GM12878 (cell line): ENCODE results near the gene CAPN7. TPM values are rescaled to one million over a fixed set of nuclear protein-coding genes. Genes with fewer than 3 reads are reported as not detected.

Experiments used
- MXI1 ChIP-seq: fragments of 150-350 bp; IDR thresholded peaks from 2 replicates; pipeline ENCODE4 v1.6.1; 2011; ENCODE audit warnings: low read depth, mild to moderate bottlenecking, inconsistent platforms, low read length, improper control_type of control experiment
- NFIC ChIP-seq: IDR thresholded peaks from 2 replicates; pipeline ENCODE4 v1.6.1; 2012; ENCODE audit warnings: low read depth, mild to moderate bottlenecking, inconsistent platforms, low read length, moderate library complexity
- PAX5 ChIP-seq: IDR thresholded peaks from 2 replicates; pipeline ENCODE4 v1.6.1; 2011; ENCODE audit warnings: low read depth, low read length, borderline replicate concordance
- RCOR1 ChIP-seq: conservative IDR thresholded peaks from 2 replicates; pipeline ENCODE4 v1.6.1; 2012; ENCODE audit warnings: low read depth, low read length, improper control_type of control experiment
- SMAD5 ChIP-seq: IDR thresholded peaks from 2 replicates; pipeline ENCODE4 v1.6.1; 2016; ENCODE audit warnings: antibody characterized with exemption, low read depth
- TARDBP ChIP-seq: IDR thresholded peaks from 2 replicates; pipeline ENCODE4 v1.6.1; 2016; ENCODE audit warnings: borderline replicate concordance
- TCF7 ChIP-seq: IDR thresholded peaks from 2 replicates; pipeline ENCODE4 v1.6.1; 2014; ENCODE audit warnings: antibody characterized with exemption, borderline replicate concordance
- ZNF274 ChIP-seq: IDR thresholded peaks from one replicate; pipeline ENCODE4 v1.8.0; 2011; ENCODE audit not compliant: insufficient read length, insufficient read depth
- polyA plus RNA-seq, 11 experiments: library from polyadenylated mRNA; depleted of rRNA in 4 of 11; unstranded in 6 of 11; stranded (reverse) in 5 of 11; fragments of >200 nt; fragmentation: Nextera tagmentation in 4 of 11; fragmentation: Illumina TruSeq in 1 of 11; extraction: Ambion mirVana in 4 of 11; extraction: Trizol in 1 of 11; gene quantifications; 1 replicate in 1 of 11; 2 replicates in 10 of 11; pipeline versions ENCODE4 v1.2.1 to v1.2.3, GENCODE V29; 2011 to 2016; ENCODE audit warnings: inconsistent platforms in 2 of 11, missing spikeins in 2 of 11, low read depth in 1 of 11
- total RNA-seq, 4 experiments: library from RNA; depleted of rRNA in 3 of 4; stranded (reverse); fragments of >200 nt in 3 of 4; fragmentation: Illumina TruSeq in 1 of 4; extraction: Trizol in 1 of 4; gene quantifications; 2 replicates each; pipeline versions ENCODE4 v1.2.1 to v1.2.3, GENCODE V29; 2013 to 2021
- TF ChIP-seq, protein P1 (sequence below): IDR thresholded peaks from 2 replicates; pipeline ENCODE4 v1.6.1; 2012; ENCODE audit warnings: low read depth, low read length, improper control_type of control experiment
- TF ChIP-seq, protein P2 (sequence below), 3 experiments: IDR thresholded peaks in 2 of 3; conservative IDR thresholded peaks in 1 of 3; 2 replicates each; pipeline ENCODE4 v1.5.1; 2011; ENCODE audit warnings: low read depth in 3 of 3, low read length in 3 of 3, mild to moderate bottlenecking in 3 of 3, control low read depth in 2 of 3, moderate library complexity in 2 of 3, inconsistent platforms in 1 of 3, mixed read lengths in 1 of 3; ENCODE audit not compliant: control insufficient read depth in 2 of 3, insufficient read depth in 1 of 3; ENCODE audit errors: extremely low read depth in 1 of 3
- TF ChIP-seq, protein P3 (sequence below): fragments of 150-350 bp; IDR thresholded peaks from 2 replicates; pipeline ENCODE4 v1.6.1; 2014; ENCODE audit warnings: mild to moderate bottlenecking, low read depth, low read length
- TF ChIP-seq, protein P4 (sequence below): IDR thresholded peaks from 2 replicates; pipeline ENCODE4 v1.6.1; 2011; ENCODE audit warnings: low read depth, low read length, improper control_type of control experiment, borderline replicate concordance

CAPN7 gene
- total and polyA plus RNA-seq, 10 of the 15 experiments (the other 5 are each of a cell fraction or from before 2014, with no cell fraction given), result 5.3 to 27.0 (median 18.2) TPM

DNA sequence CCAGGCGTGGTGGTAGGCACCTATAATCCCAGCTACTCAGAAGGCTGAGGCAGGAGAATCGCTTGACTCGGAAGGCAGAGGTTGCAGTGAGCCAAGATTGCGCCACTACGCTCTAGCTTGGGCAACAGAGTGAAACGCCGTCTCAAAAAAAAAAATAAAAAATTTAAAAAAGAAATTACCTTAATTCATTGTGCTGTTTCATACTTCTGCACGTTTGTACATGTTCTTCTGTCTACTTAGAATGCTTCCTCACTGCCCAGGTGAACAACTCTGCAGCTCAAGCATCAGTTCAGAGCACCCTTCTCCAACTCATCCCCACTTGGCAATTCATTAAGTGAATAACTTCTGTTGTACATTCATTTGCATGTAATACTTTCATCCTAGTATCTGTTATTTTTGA lies 14.0 kb downstream of the CAPN7 start (continued):
- TF ChIP-seq TCF7, result no peak
- no peak for TF ChIP-seq MXI1
- TF ChIP-seq, protein P1, sequence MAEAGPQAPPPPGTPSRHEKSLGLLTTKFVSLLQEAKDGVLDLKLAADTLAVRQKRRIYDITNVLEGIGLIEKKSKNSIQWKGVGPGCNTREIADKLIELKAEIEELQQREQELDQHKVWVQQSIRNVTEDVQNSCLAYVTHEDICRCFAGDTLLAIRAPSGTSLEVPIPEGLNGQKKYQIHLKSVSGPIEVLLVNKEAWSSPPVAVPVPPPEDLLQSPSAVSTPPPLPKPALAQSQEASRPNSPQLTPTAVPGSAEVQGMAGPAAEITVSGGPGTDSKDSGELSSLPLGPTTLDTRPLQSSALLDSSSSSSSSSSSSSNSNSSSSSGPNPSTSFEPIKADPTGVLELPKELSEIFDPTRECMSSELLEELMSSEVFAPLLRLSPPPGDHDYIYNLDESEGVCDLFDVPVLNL, result no peak
- TF ChIP-seq, protein P2, sequence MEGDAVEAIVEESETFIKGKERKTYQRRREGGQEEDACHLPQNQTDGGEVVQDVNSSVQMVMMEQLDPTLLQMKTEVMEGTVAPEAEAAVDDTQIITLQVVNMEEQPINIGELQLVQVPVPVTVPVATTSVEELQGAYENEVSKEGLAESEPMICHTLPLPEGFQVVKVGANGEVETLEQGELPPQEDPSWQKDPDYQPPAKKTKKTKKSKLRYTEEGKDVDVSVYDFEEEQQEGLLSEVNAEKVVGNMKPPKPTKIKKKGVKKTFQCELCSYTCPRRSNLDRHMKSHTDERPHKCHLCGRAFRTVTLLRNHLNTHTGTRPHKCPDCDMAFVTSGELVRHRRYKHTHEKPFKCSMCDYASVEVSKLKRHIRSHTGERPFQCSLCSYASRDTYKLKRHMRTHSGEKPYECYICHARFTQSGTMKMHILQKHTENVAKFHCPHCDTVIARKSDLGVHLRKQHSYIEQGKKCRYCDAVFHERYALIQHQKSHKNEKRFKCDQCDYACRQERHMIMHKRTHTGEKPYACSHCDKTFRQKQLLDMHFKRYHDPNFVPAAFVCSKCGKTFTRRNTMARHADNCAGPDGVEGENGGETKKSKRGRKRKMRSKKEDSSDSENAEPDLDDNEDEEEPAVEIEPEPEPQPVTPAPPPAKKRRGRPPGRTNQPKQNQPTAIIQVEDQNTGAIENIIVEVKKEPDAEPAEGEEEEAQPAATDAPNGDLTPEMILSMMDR (IDR thresholded peaks at IDR 0.05 in 2 of 3, conservative IDR thresholded peaks at IDR 0.05 in 1 of 3; ENCODE audit: control insufficient read depth in 2 of 3, extremely low read depth in 1 of 3, insufficient read depth in 1 of 3, low read depth in 3 of 3, low read length in 3 of 3), result no peak
- TF ChIP-seq ZNF274, result no peak
- TF ChIP-seq, protein P3, sequence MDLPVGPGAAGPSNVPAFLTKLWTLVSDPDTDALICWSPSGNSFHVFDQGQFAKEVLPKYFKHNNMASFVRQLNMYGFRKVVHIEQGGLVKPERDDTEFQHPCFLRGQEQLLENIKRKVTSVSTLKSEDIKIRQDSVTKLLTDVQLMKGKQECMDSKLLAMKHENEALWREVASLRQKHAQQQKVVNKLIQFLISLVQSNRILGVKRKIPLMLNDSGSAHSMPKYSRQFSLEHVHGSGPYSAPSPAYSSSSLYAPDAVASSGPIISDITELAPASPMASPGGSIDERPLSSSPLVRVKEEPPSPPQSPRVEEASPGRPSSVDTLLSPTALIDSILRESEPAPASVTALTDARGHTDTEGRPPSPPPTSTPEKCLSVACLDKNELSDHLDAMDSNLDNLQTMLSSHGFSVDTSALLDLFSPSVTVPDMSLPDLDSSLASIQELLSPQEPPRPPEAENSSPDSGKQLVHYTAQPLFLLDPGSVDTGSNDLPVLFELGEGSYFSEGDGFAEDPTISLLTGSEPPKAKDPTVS, result no peak
- no peak for TF ChIP-seq PAX5
- TF ChIP-seq SMAD5, result no peak
- TF ChIP-seq RCOR1, result no peak
- TF ChIP-seq NFIC, result no peak
- TF ChIP-seq, protein P4, sequence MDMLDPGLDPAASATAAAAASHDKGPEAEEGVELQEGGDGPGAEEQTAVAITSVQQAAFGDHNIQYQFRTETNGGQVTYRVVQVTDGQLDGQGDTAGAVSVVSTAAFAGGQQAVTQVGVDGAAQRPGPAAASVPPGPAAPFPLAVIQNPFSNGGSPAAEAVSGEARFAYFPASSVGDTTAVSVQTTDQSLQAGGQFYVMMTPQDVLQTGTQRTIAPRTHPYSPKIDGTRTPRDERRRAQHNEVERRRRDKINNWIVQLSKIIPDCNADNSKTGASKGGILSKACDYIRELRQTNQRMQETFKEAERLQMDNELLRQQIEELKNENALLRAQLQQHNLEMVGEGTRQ, result no peak
- TF ChIP-seq TARDBP, result no peak
